ENCODE measurements around the gene SUSD3. TPM values are rescaled to one million over a fixed set of nuclear protein-coding genes. Genes with fewer than 3 reads are reported as not detected.

SUSD3 gene
- total RNA-seq, 1 donor from 2014 or later = not detected

DNA sequence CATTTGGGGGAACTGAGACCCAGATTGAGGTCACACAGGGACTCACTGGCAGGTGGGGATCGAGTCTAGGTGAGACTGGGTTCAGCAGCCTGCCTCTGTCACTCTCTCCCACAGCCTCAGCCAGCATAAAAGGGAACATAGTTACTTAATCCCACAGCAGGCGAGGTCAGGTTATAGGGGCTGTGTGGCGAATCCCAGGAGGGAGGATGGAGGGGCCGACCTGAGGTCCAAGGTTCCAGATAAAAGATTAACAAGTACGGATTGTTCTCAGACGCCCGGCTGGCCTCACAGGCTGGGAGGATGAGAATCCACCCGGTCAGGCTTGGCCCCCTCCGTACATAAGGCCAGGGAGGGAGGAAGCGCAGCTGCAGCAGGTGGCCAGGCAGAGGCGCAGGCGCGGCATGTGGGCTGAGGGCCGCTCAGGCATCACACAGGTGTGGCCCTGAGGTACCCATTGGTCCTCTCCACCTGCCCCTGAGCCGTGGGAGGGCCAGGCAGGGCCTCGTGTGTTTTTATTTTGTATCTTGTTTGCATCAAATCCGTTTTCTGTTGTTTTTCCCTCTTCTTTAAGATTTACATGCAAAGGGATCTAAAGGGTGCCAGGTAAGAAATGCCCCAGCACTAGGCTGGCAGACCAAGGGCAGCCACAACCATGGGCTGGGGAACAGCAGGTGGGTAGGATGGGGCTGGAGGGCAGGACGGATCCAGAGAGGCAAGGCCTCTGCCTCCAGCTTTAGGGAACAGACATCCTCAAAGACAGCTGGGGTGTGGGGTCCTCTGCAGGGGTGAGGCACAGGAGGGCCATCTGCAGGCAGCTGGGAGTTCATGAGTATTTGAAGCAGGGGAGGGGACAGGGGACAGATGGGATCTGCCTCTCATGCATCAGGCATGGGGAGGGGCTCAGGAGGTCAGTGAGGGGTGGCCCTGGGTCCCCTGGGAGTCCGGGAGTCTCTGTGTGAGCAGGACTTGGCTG, 3.6 kb downstream of the SUSD3 start:
- no peak overlapping the region for H3K4me3 Mint-ChIP-seq (ENCODE audit: unreplicated experiment)
- DNase-seq (ENCODE audit: low spot score) = no peak

GRCh38 chr9:93064392-93065134, 6.1 kb downstream of the SUSD3 start:
- no peak for DNase-seq (ENCODE audit: low spot score)
- Mint-ChIP-seq H3K9me3 (ENCODE audit: low read depth) (peaks cover 7% of the 10 kb centered on the region), H3K36me3 (ENCODE audit: low read depth) (no peaks in the 10 kb centered on the region), H3K27ac (ENCODE audit: unreplicated experiment) (no peak overlapping the region), H3K27me3 (ENCODE audit: low read depth) (peaks cover 15% of the 10 kb centered on the region), H3K4me3 (ENCODE audit: unreplicated experiment) (no peak overlapping the region), H3K4me1 (ENCODE audit: low read depth) (no peaks in the 10 kb centered on the region)
- TF ChIP-seq CTCF (IDR thresholded peaks at IDR 0.05) = no peak

More for the DNA sequence above, 3.6 kb downstream of the SUSD3 start:
- TF ChIP-seq CTCF (IDR thresholded peaks at IDR 0.05) = no peak
- Mint-ChIP-seq H3K9me3 (ENCODE audit: low read depth) (no peaks in the 10 kb centered on the region), H3K4me1 (ENCODE audit: low read depth) (peaks cover 3% of the 10 kb centered on the region), H3K36me3 (ENCODE audit: low read depth) (no peaks in the 10 kb centered on the region), H3K27ac (ENCODE audit: unreplicated experiment) (no peak overlapping the region), H3K27me3 (ENCODE audit: low read depth) (peaks cover 15% of the 10 kb centered on the region)

- Mint-ChIP-seq H3K27me3 (ENCODE audit: low read depth) (peaks cover 13% of the 10 kb centered on the region), H3K9me3 (ENCODE audit: low read depth) (peaks cover 7% of the 10 kb centered on the region), H3K4me3 (ENCODE audit: unreplicated experiment) (no peak overlapping the region), H3K27ac (ENCODE audit: unreplicated experiment) (no peak overlapping the region), H3K4me1 (ENCODE audit: low read depth) (no peaks in the 10 kb centered on the region), H3K36me3 (ENCODE audit: low read depth) (no peaks in the 10 kb centered on the region)
- TF ChIP-seq CTCF (IDR thresholded peaks at IDR 0.05) = no peak
- DNase-seq (ENCODE audit: low spot score) = no peak
Observed at GRCh38 chr9:93065135-93065720, 6.7 kb downstream of the SUSD3 start.

DNA sequence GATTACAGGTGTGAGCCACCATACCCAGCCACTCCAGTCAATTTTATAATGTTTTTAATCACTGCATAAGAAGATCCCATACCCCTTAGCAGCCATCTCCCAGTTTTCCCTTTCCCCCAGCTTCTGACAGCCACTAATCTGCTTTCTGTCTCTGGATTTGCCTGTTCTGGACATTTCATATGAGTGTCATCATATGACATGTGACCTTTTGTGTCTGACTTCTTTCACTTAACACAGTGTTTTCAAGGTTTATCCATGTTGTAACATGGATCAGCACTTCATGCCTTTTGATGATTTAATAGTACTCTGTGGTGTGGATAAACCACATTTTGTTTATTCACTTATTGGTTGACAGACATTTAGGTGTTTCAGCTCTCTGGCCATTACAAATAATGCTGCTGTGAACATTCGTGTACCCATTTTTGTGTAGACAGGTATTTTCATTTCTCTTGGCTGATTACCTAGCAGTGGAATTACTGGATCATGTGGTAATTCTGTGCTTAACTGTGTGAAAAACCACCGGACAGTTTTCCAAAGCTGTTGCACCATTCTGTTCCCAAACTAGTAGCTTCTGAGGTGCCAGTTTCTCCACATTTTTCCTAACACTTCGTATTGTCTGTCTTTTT, 8.6 kb downstream of the SUSD3 start:
- Mint-ChIP-seq H3K4me1 (ENCODE audit: low read depth) (no peaks in the 10 kb centered on the region), H3K27ac (ENCODE audit: unreplicated experiment) (no peak overlapping the region), H3K36me3 (ENCODE audit: low read depth) (no peaks in the 10 kb centered on the region), H3K27me3 (ENCODE audit: low read depth) (peaks cover 9% of the 10 kb centered on the region), H3K4me3 (ENCODE audit: unreplicated experiment) (no peak overlapping the region), H3K9me3 (ENCODE audit: low read depth) (peaks cover 7% of the 10 kb centered on the region)
- DNase-seq (ENCODE audit: low spot score) = no peak
- TF ChIP-seq CTCF (IDR thresholded peaks at IDR 0.05) = no peak
